ENCODE results near the gene NDUFS2. TPM values are rescaled to one million over a fixed set of nuclear protein-coding genes. Genes with fewer than 3 reads are reported as not detected.

NDUFS2 gene
- total and polyA plus RNA-seq, 2 of the 8 experiments (the other 6 are each of a cell fraction or from before 2014, with no cell fraction given), result 95.1 to 113 TPM

DNA sequence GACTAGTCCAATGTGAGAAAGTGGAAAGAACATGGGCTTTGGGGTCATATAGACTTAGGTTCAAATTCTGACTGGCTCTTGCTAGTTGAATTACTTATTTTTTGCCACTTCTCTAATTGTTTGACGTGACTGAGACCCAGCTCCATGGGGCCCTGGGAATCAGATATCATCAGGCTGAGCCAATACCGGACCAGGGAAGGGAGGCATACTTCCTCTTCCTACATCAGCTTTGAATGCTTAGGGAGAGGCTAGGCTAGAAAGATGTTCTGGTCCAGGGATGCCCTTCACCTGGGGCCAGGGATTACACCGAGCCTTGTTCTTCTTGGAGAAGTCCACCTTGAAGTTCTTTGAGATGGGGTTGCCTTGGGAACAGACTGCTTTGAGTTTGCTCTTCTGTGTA is 39.5 kb downstream of the NDUFS2 start (continued):
- no peak for TF ChIP-seq GTF2F1 (IDR thresholded peaks at IDR 0.05; ENCODE audit: borderline replicate concordance, low read depth, low read length)

Data from H1 (cell line).